MM.1S (cell line): ENCODE data around the gene GPX4.

Experiments used
- DNase-seq: peaks from one replicate; pipeline ENCODE4 v3.0.0-alpha.2; 2015
- H2AFZ ChIP-seq: fragments of 300-600 bp; sonication (generic); 2 replicates; pipeline ENCODE4 v1.6.0; 2016; ENCODE audit warnings: antibody characterized with exemption, low read length
- H3F3A ChIP-seq: fragments of 300-600 bp; sonication (generic); 2 replicates; pipeline ENCODE4 v1.6.1; 2016; ENCODE audit warnings: mild to moderate bottlenecking, antibody characterized with exemption, low read length, moderate library complexity, mixed read lengths; ENCODE audit not compliant: insufficient read depth
- H3K27ac ChIP-seq: fragments of 300-600 bp; sonication (generic); 2 replicates; pipeline ENCODE4 v1.5.1; 2016; ENCODE audit warnings: mild to moderate bottlenecking, low read length
- H3K27me3 ChIP-seq: fragments of 300-600 bp; sonication (generic); replicated peaks from 2 replicates; pipeline ENCODE4 v1.6.0; 2016; ENCODE audit warnings: low read length; ENCODE audit not compliant: insufficient read depth
- H3K36me3 ChIP-seq: fragments of 300-600 bp; sonication (generic); replicated peaks from 2 replicates; pipeline ENCODE4 v1.6.1; 2016; ENCODE audit warnings: mild to moderate bottlenecking, low read length, mixed read lengths; ENCODE audit not compliant: insufficient read depth
- H3K4me1 ChIP-seq: fragments of 300-600 bp; sonication (generic); 2 replicates; pipeline ENCODE4 v1.6.1; 2016; ENCODE audit warnings: low read length, mixed read lengths
- H3K4me2 ChIP-seq: fragments of 300-600 bp; sonication (generic); 2 replicates; pipeline ENCODE4 v1.6.0; 2016; ENCODE audit warnings: low read depth, low read length
- H3K4me3 ChIP-seq: fragments of 300-600 bp; sonication (generic); 2 replicates; pipeline ENCODE4 v1.5.1; 2016; ENCODE audit warnings: low read length, mixed read lengths
- H3K79me2 ChIP-seq: fragments of 300-600 bp; sonication (generic); 2 replicates; pipeline ENCODE4 v1.6.1; 2016; ENCODE audit warnings: mixed run types, low read length, mixed read lengths
- H3K9ac ChIP-seq: fragments of 300-600 bp; sonication (generic); 2 replicates; pipeline ENCODE4 v1.6.1; 2016; ENCODE audit warnings: low read length, mixed read lengths
- H3K9me2 ChIP-seq: fragments of 300-600 bp; sonication (generic); replicated peaks from 2 replicates; pipeline ENCODE4 v1.6.1; 2016; ENCODE audit warnings: mild to moderate bottlenecking, low read length, mixed read lengths; ENCODE audit not compliant: insufficient read depth
- H3K9me3 ChIP-seq: fragments of 300-600 bp; sonication (generic); replicated peaks from 2 replicates; pipeline ENCODE4 v1.6.1; 2016; ENCODE audit warnings: mild to moderate bottlenecking, low read length, mixed read lengths; ENCODE audit not compliant: insufficient read depth
- H4K20me1 ChIP-seq: fragments of 300-600 bp; sonication (generic); 2 replicates; pipeline ENCODE4 v1.6.1; 2016; ENCODE audit warnings: mild to moderate bottlenecking, low read length, moderate library complexity, mixed read lengths; ENCODE audit not compliant: insufficient read depth
- CTCF ChIP-seq: fragments of 300-600 bp; sonication (generic); IDR thresholded peaks from 2 replicates; pipeline ENCODE4 v1.5.1; 2016; ENCODE audit warnings: antibody characterized with exemption, low read length, mixed read lengths
- EZH2 ChIP-seq: fragments of 300-600 bp; sonication (generic); optimal IDR thresholded peaks from 2 replicates; pipeline ENCODE3; 2017; ENCODE audit warnings: low read depth, mild to moderate bottlenecking, antibody characterized with exemption, low read length, mixed read lengths
- EZH2phosphoT487 ChIP-seq: fragments of 300-600 bp; sonication (generic); IDR thresholded peaks from 2 replicates; pipeline ENCODE4 v1.6.1; 2018; ENCODE audit warnings: antibody characterized with exemption, low read length

Gene GPX4

GRCh38 chr19:1073063-1073955 is 30.5 kb upstream of the GPX4 start:
- peaks cover 6% of the 10 kb centered on the region for H3K36me3 ChIP-seq
- no peaks in the 10 kb centered on the region for H3K9me3 ChIP-seq
- peaks cover 26% of the 10 kb centered on the region for H3K4me1 ChIP-seq
- H3F3A ChIP-seq: peaks cover 49% of the 10 kb centered on the region
- H3K4me2 ChIP-seq: no peak overlapping the region
- H3K4me3 ChIP-seq: no peak overlapping the region
- H3K79me2 ChIP-seq: peaks cover 83% of the 10 kb centered on the region
- no peak for TF ChIP-seq CTCF
- no peak for TF ChIP-seq EZH2
- no peak for TF ChIP-seq EZH2phosphoT487
- H4K20me1 ChIP-seq: 0 out of 2 replicates have a peak, but pooled peaks cover 5% of the 10 kb centered on the region
- no peak for DNase-seq
- no peak overlapping the region for H3K9ac ChIP-seq
- H3K9me2 ChIP-seq: no peaks in the 10 kb centered on the region
- H3K27me3 ChIP-seq: no peaks in the 10 kb centered on the region
- H3K27ac ChIP-seq: no peak overlapping the region
- no peak overlapping the region for H2AFZ ChIP-seq

DNA sequence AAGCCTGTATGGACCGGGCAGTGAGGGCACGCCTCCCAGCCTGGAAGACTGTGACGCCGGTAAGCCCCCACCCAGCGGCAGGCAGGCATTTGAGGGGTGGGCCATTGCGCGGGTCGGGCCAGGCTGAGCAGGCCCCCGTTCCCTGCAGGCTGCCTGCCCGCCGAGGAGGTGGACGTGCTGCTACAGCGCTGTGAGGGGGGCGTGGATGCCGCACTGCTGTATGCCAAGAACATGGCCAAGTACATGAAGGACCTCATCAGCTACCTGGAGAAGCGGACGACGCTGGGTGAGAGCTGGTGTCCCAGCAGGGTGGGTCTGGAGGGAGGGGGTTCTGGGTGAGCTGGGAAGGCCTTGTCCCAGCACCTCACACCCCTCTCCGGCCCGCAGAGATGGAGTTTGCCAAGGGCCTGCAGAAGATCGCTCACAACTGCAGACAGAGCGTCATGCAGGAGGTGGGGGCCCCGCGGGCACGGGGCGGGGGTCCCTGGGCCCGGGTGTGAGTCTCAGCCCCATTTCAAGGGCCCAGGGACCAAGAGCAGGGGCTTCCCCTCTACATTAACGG is 29.8 kb upstream of the GPX4 start:
- H3K27me3 ChIP-seq: no peaks in the 10 kb centered on the region
- 0 out of 2 replicates have a peak, but pooled peaks cover 5% of the 10 kb centered on the region for H4K20me1 ChIP-seq
- no peak for TF ChIP-seq CTCF
- no peak for TF ChIP-seq EZH2phosphoT487
- no peak for TF ChIP-seq EZH2
- H3K9me2 ChIP-seq: no peaks in the 10 kb centered on the region
- no peak overlapping the region for H3K9ac ChIP-seq
- DNase-seq: no peak
- no peak overlapping the region for H3K4me3 ChIP-seq
- no peaks in the 10 kb centered on the region for H3K9me3 ChIP-seq
- H3K4me2 ChIP-seq: no peak overlapping the region
- peaks cover 80% of the 10 kb centered on the region for H3K79me2 ChIP-seq
- peaks cover 42% of the 10 kb centered on the region for H3F3A ChIP-seq
- no peak overlapping the region for H3K27ac ChIP-seq
- H3K4me1 ChIP-seq: peaks cover 26% of the 10 kb centered on the region
- no peak overlapping the region for H2AFZ ChIP-seq
- peaks cover 6% of the 10 kb centered on the region for H3K36me3 ChIP-seq

DNA sequence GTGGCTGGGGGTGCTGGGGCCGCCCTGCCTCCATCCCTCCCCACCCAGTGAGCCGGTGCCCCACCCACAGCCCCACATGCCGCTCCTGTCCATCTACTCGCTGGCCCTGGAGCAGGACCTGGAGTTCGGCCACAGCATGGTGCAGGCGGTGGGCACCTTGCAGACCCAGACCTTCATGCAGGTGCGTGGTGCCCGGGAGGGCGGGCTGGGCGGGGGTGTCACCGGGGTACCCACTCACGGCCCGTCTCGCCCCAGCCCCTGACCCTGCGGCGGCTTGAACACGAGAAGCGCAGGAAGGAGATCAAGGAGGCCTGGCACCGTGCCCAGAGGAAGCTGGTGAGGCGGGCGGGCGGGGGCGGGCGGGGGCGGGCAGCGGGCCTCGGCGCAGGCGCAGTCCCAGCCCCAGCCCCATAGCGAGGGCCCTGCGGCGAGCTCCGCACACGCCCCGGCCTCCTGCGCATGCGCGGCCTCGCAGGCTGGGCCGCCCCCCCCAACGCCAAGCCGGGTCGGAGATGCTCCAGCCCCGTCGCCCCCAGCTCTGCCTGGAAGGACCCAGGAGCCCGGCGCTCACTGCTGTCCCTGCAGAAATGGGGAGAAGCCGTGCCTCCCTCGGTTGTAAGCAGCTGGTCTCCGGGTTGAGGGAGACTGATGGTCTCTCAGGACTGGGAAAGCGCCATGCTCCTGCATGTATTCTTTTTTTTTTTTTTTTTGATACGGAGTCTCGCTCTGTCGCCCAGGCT is 29.1 kb upstream of the GPX4 start:
- peaks cover 20% of the 10 kb centered on the region for H3K4me1 ChIP-seq
- peaks cover 35% of the 10 kb centered on the region for H3F3A ChIP-seq
- H3K9me3 ChIP-seq: no peaks in the 10 kb centered on the region
- no peak overlapping the region for H3K9ac ChIP-seq
- no peaks in the 10 kb centered on the region for H3K27me3 ChIP-seq
- H3K9me2 ChIP-seq: no peaks in the 10 kb centered on the region
- H3K27ac ChIP-seq: no peak overlapping the region
- no peak overlapping the region for H2AFZ ChIP-seq
- DNase-seq: peak; percentile 74
- 0 out of 2 replicates have a peak, but pooled peaks cover 5% of the 10 kb centered on the region for H4K20me1 ChIP-seq
- H3K79me2 ChIP-seq: peaks cover 80% of the 10 kb centered on the region
- TF ChIP-seq EZH2phosphoT487: no peak
- TF ChIP-seq CTCF: no peak
- TF ChIP-seq EZH2: no peak
- peak overlapping the region; percentile 26; the same call in 1 of the 2 replicates for H3K4me2 ChIP-seq
- H3K36me3 ChIP-seq: peaks cover 11% of the 10 kb centered on the region
- H3K4me3 ChIP-seq: no peak overlapping the region
